ENCODE measurements around the gene WNT9A. TPM values are rescaled to one million over a fixed set of nuclear protein-coding genes. Genes with fewer than 3 reads are reported as not detected.
"Not testable (repeated sequence)": the region's sequence is repeated elsewhere in the genome, so short reads cannot be mapped to it uniquely, and the experiment has no call there.

The WNT9A gene
- polyA plus RNA-seq, 1 experiment = 1.5 TPM

DNA sequence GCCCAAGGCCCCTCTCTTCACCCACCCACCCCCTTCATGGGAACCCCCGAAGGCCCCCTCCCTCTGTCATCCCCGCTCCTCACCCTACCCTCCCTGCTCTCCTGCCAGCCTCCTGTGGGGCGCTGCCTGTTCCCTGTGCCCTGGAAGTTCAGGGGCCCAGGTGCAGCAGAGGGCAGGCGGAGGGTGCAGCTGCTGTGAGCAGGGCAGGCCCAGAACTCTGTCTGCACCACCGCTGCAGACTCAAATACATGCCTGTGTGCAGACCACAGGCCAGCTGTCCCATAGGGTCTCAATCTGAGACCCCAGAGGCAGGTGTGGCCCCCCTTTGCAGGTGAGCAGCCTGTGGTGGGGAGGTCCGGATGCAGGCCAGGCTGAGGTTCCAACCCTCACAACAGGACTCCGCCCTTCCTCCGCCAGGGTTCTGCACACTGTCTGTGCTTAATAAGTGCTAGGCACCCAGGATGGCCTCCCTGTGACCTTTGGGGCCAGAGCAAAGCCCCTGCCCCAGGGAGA lies 62.5 kb downstream of the WNT9A start:
- ChIA-PET CTCF (interaction anchor here (2.0 kb wide), 1 partner anchor 96 kb away, joined by 4 read pairs; no protein-coding TSS in a partner anchor), POLR2A (no interaction called here)
- Histone ChIP-seq H3K4me3 (ENCODE audit: low read depth, low read length) (no peak overlapping the region), H3K27me3 (ENCODE audit: control insufficient read depth, insufficient read depth, low read length) (no peaks in the 10 kb centered on the region; the same call in 1 of the 2 replicates), H3K36me3 (ENCODE audit: control insufficient read depth, insufficient read depth, low read length) (no peaks in the 10 kb centered on the region)
- TF ChIP-seq, protein P1, sequence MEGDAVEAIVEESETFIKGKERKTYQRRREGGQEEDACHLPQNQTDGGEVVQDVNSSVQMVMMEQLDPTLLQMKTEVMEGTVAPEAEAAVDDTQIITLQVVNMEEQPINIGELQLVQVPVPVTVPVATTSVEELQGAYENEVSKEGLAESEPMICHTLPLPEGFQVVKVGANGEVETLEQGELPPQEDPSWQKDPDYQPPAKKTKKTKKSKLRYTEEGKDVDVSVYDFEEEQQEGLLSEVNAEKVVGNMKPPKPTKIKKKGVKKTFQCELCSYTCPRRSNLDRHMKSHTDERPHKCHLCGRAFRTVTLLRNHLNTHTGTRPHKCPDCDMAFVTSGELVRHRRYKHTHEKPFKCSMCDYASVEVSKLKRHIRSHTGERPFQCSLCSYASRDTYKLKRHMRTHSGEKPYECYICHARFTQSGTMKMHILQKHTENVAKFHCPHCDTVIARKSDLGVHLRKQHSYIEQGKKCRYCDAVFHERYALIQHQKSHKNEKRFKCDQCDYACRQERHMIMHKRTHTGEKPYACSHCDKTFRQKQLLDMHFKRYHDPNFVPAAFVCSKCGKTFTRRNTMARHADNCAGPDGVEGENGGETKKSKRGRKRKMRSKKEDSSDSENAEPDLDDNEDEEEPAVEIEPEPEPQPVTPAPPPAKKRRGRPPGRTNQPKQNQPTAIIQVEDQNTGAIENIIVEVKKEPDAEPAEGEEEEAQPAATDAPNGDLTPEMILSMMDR (IDR thresholded peaks at IDR 0.05; ENCODE audit: insufficient read depth, low read depth, low read length) = no peak
- no peak for DNase-seq (ENCODE audit: low read depth)

DNA sequence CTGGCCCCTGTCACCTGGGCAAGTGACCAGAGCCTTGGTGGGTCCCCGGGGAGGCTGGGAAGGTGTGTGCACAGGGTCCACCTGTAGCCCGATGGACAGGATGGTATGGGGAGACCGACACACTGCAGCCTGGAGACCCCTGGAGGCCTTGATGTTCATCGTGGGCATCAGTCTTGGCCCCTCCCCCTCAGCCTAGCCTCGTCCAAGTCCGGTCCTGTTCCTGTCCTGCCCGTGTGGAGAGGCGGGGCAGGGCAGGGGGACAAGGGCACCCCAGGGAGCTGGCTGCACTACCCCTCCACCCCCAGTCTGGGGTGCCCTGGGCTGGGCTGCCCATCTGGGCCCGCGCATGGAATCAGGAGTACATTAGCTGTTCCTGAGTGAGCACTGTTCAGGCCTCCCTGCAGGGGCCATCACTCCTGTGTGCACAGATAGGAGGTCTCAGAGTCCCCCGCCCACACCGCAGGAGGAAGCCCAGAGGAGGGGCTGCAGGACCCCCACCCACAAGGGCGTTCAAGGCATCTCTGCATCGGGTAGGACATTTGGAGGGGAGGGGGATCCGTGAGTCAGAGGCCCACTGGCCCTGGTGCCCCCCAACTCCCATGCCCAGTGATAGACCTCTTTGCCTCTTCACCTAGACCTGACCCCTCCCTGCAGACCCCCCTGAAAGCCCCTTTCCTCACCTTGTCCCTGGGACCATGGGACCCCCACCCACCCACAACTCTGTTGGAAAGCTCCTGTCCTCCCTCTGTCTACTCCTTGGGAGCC lies 63.2 kb downstream of the WNT9A start:
- Histone ChIP-seq H3K36me3 (ENCODE audit: control insufficient read depth, insufficient read depth, low read length) (no peaks in the 10 kb centered on the region), H3K4me3 (ENCODE audit: low read depth, low read length) (no peak overlapping the region), H3K27me3 (ENCODE audit: control insufficient read depth, insufficient read depth, low read length) (no peaks in the 10 kb centered on the region; the same call in 1 of the 2 replicates)
- CTCF ChIA-PET = no interaction called here
- TF ChIP-seq, protein P1 (IDR thresholded peaks at IDR 0.05; ENCODE audit: insufficient read depth, low read depth, low read length) = no peak
- no peak for DNase-seq (ENCODE audit: low read depth)
- POLR2A ChIA-PET = no interaction called here

DNA sequence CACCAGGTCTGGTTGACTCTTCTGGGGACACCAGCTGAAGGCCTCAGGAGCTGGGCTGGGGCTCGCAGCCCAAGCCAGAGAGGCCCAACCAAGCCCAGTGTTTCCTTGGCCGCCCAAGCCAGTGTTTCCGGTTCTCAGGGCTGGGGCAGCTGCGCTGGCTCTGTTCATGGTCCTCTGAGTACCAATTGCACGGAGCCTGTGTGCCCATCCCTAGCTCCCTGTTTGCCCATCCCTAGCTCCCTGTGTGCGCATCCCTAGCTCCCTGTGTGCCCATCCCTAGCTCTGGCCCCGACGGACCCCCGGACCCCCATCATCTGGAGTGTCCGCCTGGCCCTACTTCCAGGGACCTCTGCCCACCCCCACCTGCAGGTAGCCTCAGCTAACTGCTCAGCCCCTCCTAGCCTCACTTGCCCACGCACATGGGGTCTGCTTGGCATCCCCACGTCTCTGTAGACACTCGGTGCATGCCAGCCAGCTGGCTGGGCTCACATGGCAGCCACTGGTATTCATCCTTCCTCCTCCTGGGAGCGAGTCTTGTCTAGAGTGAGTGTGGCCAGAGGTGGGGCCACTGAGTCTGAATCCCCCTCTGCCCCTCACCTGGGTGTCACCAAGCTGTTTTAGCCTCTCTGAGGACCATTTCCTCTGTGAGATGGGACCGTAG lies 64.0 kb downstream of the WNT9A start:
- no peak overlapping the region for H3K4me3 ChIP-seq (ENCODE audit: low read depth, low read length)
- no peaks in the 10 kb centered on the region; the same call in 1 of the 2 replicates for H3K27me3 ChIP-seq (ENCODE audit: control insufficient read depth, insufficient read depth, low read length)
- TF ChIP-seq, protein P1 (IDR thresholded peaks at IDR 0.05; ENCODE audit: insufficient read depth, low read depth, low read length) = no peak
- POLR2A ChIA-PET = no interaction called here
- CTCF ChIA-PET = no interaction called here
- no peaks in the 10 kb centered on the region for H3K36me3 ChIP-seq (ENCODE audit: control insufficient read depth, insufficient read depth, low read length)
- no peak for DNase-seq (ENCODE audit: low read depth)

DNA sequence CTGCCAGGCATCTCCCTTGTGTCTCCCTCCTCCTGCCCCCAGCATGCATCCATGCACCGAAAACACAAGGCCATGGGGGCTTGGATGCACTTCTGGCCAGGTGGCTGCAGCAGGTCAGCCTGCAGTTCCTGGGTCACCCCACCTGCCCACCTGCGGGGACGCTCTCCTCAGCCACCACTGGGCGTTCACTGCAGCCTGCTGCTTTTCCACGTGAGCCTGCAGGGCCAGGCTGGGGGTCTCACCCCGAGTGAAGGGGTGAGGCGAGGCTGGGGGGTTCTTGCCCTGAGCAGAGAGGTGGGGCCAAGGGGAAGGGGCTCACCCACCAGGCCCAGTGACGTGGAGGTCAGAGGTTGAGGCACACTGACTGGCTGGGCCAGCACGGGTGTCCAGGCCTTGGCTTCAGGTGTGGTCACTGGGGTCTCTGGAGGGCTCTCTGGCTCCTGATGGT lies 64.6 kb downstream of the WNT9A start:
- H3K36me3 ChIP-seq (ENCODE audit: control insufficient read depth, insufficient read depth, low read length) = no peaks in the 10 kb centered on the region
- DNase-seq (ENCODE audit: low read depth) = no peak
- ChIA-PET CTCF (no interaction called here), POLR2A (no interaction called here)
- TF ChIP-seq, protein P1 (IDR thresholded peaks at IDR 0.05; ENCODE audit: insufficient read depth, low read depth, low read length) = no peak
- no peaks in the 10 kb centered on the region; the same call in 1 of the 2 replicates for H3K27me3 ChIP-seq (ENCODE audit: control insufficient read depth, insufficient read depth, low read length)
- no peak overlapping the region for H3K4me3 ChIP-seq (ENCODE audit: low read depth, low read length)

DNA sequence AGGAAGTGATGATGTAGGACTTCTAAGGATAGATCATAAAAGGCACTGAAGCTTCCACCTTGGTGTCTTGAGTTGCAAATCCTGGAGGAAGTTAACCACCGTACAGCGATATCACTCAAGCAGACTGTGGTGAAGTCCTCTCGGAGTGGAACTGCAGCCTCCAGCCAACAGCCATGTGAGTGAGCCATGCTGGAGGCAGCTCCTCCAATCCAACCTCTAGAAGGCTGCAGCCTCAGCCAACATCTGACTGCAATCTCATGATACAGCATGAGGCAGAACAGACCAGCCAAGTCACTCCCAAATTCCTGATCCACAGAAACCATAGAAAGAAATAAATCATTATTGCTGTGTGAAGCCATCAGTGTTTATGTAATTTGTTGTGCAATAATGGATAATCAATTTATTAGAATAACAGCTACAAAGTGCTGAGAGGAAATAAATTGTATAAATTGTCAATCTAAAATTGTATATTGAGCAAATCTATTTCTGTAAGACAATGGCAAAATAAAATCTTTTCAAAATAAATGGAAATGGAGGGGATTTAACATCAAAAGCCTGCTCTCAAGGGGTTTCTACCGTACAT lies 67.3 kb downstream of the WNT9A start:
- no peak for DNase-seq (ENCODE audit: low read depth)
- CTCF ChIA-PET = interaction anchor here (1.0 kb wide), 1 partner anchor 9 kb away, joined by 3 read pairs; no protein-coding TSS in a partner anchor

DNA sequence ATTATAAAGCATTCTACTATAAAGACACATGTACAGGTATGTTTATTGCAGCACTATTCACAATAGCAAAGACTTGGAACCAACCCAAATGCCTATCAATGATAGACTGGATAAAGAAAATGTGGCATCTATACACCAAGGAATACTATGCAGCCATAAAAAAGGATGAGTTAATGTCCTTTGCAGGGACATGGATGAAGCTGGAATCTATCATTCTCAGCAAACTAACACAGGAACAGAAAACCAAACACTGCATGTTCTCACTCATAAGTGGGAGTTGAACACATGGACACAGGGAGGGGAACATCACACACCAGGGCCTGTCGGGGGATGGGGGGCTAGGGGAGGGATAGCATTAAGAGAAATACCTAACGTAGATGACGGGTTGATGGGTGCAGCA lies 69.9 kb downstream of the WNT9A start:
- H3K36me3 ChIP-seq (ENCODE audit: control insufficient read depth, insufficient read depth, low read length); DNase-seq (ENCODE audit: low read depth); H3K4me3 ChIP-seq (ENCODE audit: low read depth, low read length); CTCF ChIA-PET; POLR2A ChIA-PET; H3K27me3 ChIP-seq (ENCODE audit: control insufficient read depth, insufficient read depth, low read length): not testable (repeated sequence)

More for the DNA sequence above, 67.3 kb downstream of the WNT9A start:
- no peak overlapping the region for H3K4me3 ChIP-seq (ENCODE audit: low read depth, low read length)
- H3K27me3 ChIP-seq (ENCODE audit: control insufficient read depth, insufficient read depth, low read length) = no peaks in the 10 kb centered on the region
- H3K36me3 ChIP-seq (ENCODE audit: control insufficient read depth, insufficient read depth, low read length) = no peaks in the 10 kb centered on the region
- POLR2A ChIA-PET = no interaction called here
- TF ChIP-seq, protein P1 (IDR thresholded peaks at IDR 0.05; ENCODE audit: insufficient read depth, low read depth, low read length) = no peak

DNA sequence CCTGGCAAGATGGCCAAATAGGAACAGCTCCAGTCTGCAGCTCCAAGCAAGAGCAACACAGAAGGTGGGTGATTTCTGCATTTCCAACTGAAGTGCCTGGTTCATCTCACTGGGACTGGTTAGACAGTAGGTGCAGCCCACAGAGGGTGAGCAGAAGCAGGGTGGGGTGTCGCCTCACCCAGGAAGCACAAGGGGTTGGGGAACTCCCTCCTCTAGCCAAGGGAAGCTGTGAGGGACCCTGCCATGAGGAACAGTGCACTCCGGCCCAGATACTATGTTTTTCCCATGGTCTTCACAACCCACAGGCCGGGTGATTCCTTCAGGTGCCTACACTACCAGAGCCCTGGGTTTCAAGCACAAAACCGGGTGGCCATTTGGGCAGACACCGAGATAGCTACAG lies 75.8 kb downstream of the WNT9A start:
- H3K36me3 ChIP-seq (ENCODE audit: control insufficient read depth, insufficient read depth, low read length) = not testable (repeated sequence)
- CTCF ChIA-PET = interaction anchor here (1.4 kb wide), 1 partner anchor 9 kb away, joined by 3 read pairs; no protein-coding TSS in a partner anchor

More for the DNA sequence above, 75.8 kb downstream of the WNT9A start:
- H3K27me3 ChIP-seq (ENCODE audit: control insufficient read depth, insufficient read depth, low read length); POLR2A ChIA-PET; H3K4me3 ChIP-seq (ENCODE audit: low read depth, low read length); DNase-seq (ENCODE audit: low read depth): not testable (repeated sequence)
